DOHH2 (cell line): ENCODE measurements around the gene JCHAIN.

Source experiments
- H3F3A ChIP-seq: fragments of 200-600 bp; sonication (generic), shearing (Covaris generic); 2 replicates; pipeline ENCODE4 v1.6.0; 2016; ENCODE audit warnings: antibody characterized with exemption, mild to moderate bottlenecking; ENCODE audit not compliant: control insufficient read depth, insufficient read depth
- H3K27ac ChIP-seq: fragments of 200-600 bp; sonication (generic); 2 replicates; pipeline ENCODE4 v1.5.1; 2014; ENCODE audit warnings: low read depth, mild to moderate bottlenecking, low read length, moderate library complexity
- H3K27me3 ChIP-seq: fragments of 200-600 bp; sonication (generic); 2 replicates; pipeline ENCODE4 v1.6.1; 2014; ENCODE audit warnings: mild to moderate bottlenecking, low read length, mixed read lengths; ENCODE audit not compliant: control insufficient read depth
- H3K36me3 ChIP-seq: fragments of 200-600 bp; sonication (generic); 2 replicates; pipeline ENCODE4 v1.6.1; 2014; ENCODE audit warnings: mild to moderate bottlenecking, low read length, moderate library complexity, mixed read lengths; ENCODE audit not compliant: control insufficient read depth
- H3K4me1 ChIP-seq: fragments of 200-600 bp; sonication (generic); 2 replicates; pipeline ENCODE4 v1.6.1; 2014; ENCODE audit warnings: mild to moderate bottlenecking, low read length, mixed read lengths; ENCODE audit not compliant: control insufficient read depth
- H3K4me2 ChIP-seq: fragments of 200-600 bp; sonication (generic); 2 replicates; pipeline ENCODE4 v1.6.0; 2014; ENCODE audit warnings: mild to moderate bottlenecking, low read length, moderate library complexity
- H3K4me3 ChIP-seq: fragments of 200-600 bp; sonication (generic); 2 replicates; pipeline ENCODE4 v1.5.1; 2014; ENCODE audit warnings: mild to moderate bottlenecking, low read length, mixed read lengths
- H3K79me2 ChIP-seq: fragments of 200-600 bp; sonication (generic); 2 replicates; pipeline ENCODE4 v1.6.1; 2014; ENCODE audit warnings: mild to moderate bottlenecking, low read length, mixed read lengths; ENCODE audit not compliant: control insufficient read depth
- H3K9me2 ChIP-seq: fragments of 200-600 bp; sonication (generic); replicated peaks from 2 replicates; pipeline ENCODE4 v1.6.1; 2014; ENCODE audit warnings: mild to moderate bottlenecking, low read length, mixed read lengths; ENCODE audit not compliant: control insufficient read depth
- H3K9me3 ChIP-seq: fragments of 200-600 bp; sonication (generic); 2 replicates; pipeline ENCODE4 v1.6.1; 2014; ENCODE audit warnings: antibody characterized with exemption, low read length, mixed read lengths; ENCODE audit not compliant: control insufficient read depth, insufficient read depth
- H4K20me1 ChIP-seq: fragments of 200-600 bp; sonication (generic); 2 replicates; pipeline ENCODE4 v1.6.0; 2014; ENCODE audit warnings: low read depth, mild to moderate bottlenecking, antibody characterized with exemption, low read length, moderate library complexity; ENCODE audit not compliant: control insufficient read depth, insufficient read depth
- EZH2phosphoT487 ChIP-seq: fragments of 200-600 bp; sonication (generic); IDR thresholded peaks from 2 replicates; pipeline ENCODE4 v1.6.1; 2017; ENCODE audit warnings: borderline replicate concordance, mild to moderate bottlenecking, antibody characterized with exemption, low read length, moderate library complexity, mixed read lengths
- TF ChIP-seq, protein P1 (sequence below): fragments of 200-600 bp; sonication (generic); IDR thresholded peaks from one replicate; pipeline ENCODE4 v1.5.1; 2014; ENCODE audit warnings: antibody characterized with exemption, mild to moderate bottlenecking, low read depth, low read length; ENCODE audit not compliant: poor library complexity, severe bottlenecking

The JCHAIN gene

DNA sequence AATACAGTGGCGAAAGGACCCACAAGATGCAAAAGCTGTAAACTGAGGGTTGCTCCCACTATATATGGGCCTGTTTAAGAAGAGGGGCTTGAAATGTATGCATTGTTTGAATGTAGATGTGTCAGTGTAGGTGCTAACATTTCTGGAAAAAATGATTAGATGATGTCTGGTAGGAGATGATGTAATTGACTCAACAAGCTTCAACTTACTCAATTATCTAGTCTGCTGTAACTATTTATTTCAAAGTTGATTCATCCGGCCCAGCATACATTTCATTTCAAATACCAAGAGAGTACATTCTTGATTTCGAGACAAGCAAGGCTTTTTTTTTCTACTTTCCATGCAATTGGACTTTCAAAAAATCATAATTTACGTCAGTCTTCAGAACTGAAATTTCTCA lies 47.0 kb downstream of the JCHAIN start:
- H3K27me3 ChIP-seq, result no peaks in the 10 kb centered on the region
- H4K20me1 ChIP-seq, result no peaks in the 10 kb centered on the region
- no peaks in the 10 kb centered on the region for H3K36me3 ChIP-seq
- no peaks in the 10 kb centered on the region for H3K79me2 ChIP-seq
- TF ChIP-seq EZH2phosphoT487, result no peak
- TF ChIP-seq, protein P1, sequence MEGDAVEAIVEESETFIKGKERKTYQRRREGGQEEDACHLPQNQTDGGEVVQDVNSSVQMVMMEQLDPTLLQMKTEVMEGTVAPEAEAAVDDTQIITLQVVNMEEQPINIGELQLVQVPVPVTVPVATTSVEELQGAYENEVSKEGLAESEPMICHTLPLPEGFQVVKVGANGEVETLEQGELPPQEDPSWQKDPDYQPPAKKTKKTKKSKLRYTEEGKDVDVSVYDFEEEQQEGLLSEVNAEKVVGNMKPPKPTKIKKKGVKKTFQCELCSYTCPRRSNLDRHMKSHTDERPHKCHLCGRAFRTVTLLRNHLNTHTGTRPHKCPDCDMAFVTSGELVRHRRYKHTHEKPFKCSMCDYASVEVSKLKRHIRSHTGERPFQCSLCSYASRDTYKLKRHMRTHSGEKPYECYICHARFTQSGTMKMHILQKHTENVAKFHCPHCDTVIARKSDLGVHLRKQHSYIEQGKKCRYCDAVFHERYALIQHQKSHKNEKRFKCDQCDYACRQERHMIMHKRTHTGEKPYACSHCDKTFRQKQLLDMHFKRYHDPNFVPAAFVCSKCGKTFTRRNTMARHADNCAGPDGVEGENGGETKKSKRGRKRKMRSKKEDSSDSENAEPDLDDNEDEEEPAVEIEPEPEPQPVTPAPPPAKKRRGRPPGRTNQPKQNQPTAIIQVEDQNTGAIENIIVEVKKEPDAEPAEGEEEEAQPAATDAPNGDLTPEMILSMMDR, result no peak
- peaks cover 24% of the 10 kb centered on the region for H3K4me1 ChIP-seq
- no peaks in the 10 kb centered on the region for H3K9me2 ChIP-seq
- H3K9me3 ChIP-seq, result no peaks in the 10 kb centered on the region
- H3K4me3 ChIP-seq, result no peak overlapping the region
- H3K27ac ChIP-seq, result no peak overlapping the region
- no peak overlapping the region for H3K4me2 ChIP-seq
- peaks cover 12% of the 10 kb centered on the region for H3F3A ChIP-seq

DNA sequence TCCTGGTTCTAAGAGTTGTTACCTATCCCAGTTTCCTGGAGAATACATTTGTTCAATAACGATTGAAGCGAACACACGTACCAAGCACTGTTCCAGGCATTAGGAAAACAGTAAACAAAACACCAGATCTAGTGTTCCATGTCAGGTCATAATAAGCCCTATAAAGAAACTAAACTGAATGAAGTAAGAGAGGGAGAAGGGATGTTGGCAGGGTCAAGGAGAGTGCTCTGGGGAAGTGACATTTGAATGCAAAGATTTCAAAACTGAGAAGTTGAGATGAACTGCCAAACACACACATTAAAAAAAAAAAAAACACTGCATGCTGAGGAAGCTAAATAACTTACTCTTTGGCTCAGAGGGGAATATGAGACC lies 52.1 kb downstream of the JCHAIN start:
- no peaks in the 10 kb centered on the region for H3K9me3 ChIP-seq
- H3K4me2 ChIP-seq, result peak overlapping the region; percentile 72
- no peaks in the 10 kb centered on the region for H3K27me3 ChIP-seq
- peak overlapping the region; percentile 30 for H3K27ac ChIP-seq
- H3F3A ChIP-seq, result no peaks in the 10 kb centered on the region
- no peaks in the 10 kb centered on the region for H3K9me2 ChIP-seq
- H3K4me3 ChIP-seq, result peak overlapping the region; percentile 56
- H3K4me1 ChIP-seq, result peaks cover 43% of the 10 kb centered on the region
- H3K79me2 ChIP-seq, result no peaks in the 10 kb centered on the region
- no peaks in the 10 kb centered on the region for H3K36me3 ChIP-seq
- no peaks in the 10 kb centered on the region for H4K20me1 ChIP-seq
- no peak for TF ChIP-seq EZH2phosphoT487
- TF ChIP-seq, protein P1, result no peak

DNA sequence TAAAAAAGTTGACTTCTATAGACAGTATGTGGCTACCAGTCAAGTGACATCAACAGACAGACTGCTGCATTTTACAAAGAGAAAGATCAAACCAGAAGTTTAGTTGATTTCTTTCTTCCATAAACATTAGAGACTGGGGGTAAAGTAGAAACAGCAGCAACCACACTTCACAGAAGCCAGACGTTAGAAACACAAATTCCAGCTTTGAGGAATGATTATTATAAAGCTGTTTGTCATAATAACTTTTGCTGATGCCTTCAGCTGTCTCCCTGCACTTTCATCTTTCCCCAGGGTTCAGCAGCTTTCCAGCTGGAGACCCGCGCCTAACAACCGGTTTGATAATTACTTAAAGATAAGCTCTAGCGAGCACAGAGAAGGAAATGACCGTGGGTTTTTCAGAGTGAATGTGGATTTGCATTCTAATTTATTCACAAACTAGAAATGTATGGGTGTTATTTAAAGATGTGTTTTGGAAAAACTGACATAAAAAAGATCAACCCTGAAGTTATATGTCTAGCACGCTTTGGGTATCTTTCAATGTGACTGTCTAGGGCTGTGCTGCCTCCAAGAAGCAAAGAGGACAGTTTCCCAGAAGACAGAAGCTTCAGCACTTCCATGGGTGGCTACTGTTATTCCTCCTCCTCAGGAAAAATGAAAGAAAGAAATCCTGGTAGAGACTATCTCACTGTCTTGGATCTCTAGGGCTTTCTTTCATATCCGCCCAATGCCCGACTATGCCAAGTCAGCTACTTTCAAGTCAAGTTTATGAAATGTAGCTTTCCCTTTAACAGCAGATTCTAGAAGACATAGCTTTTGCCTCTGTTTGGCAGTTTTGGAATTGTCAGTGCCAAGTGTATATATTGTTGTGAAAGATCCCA lies 52.8 kb downstream of the JCHAIN start:
- TF ChIP-seq EZH2phosphoT487, result no peak
- TF ChIP-seq, protein P1, result no peak

More for the DNA sequence above, 52.8 kb downstream of the JCHAIN start:
- H3K4me3 ChIP-seq, result peak overlapping the region; percentile 56
- H3K27me3 ChIP-seq, result no peaks in the 10 kb centered on the region
- H3K9me2 ChIP-seq, result no peaks in the 10 kb centered on the region
- H3K79me2 ChIP-seq, result no peaks in the 10 kb centered on the region
- no peaks in the 10 kb centered on the region for H4K20me1 ChIP-seq
- peaks cover 43% of the 10 kb centered on the region for H3K4me1 ChIP-seq
- H3K36me3 ChIP-seq, result no peaks in the 10 kb centered on the region
- no peaks in the 10 kb centered on the region for H3K9me3 ChIP-seq
- no peaks in the 10 kb centered on the region for H3F3A ChIP-seq
- H3K27ac ChIP-seq, result peak overlapping the region; percentile 30
- peak overlapping the region; percentile 72 for H3K4me2 ChIP-seq
